CD8-positive, alpha-beta memory T cell (primary cell): ENCODE measurements around the gene RGL4. TPM values are rescaled to one million over a fixed set of nuclear protein-coding genes. Genes with fewer than 3 reads are reported as not detected.

Experiments used
- CTCF ChIA-PET: fragments of 350-600 bp; sonication (Branson Sonifier 250); formaldehyde crosslinking; loops from one replicate; lab custom pipeline; 2021; ENCODE audit warnings: antibody characterized with exemption; lab: Charles Lee
- POLR2A ChIA-PET: fragments of 350-600 bp; sonication (Branson Sonifier 250); formaldehyde crosslinking; loops from one replicate; lab custom pipeline; 2021; ENCODE audit warnings: antibody characterized with exemption; lab: Charles Lee
- DNase-seq, 5 donors: peaks; one replicate each; pipeline versions ENCODE4 v3.0.0 to v3.0.0-alpha.2; 2020 to 2022; ENCODE audit warnings: mixed read lengths in 1 of 5
- H3K27ac ChIP-seq: one replicate; pipeline ENCODE4 v1.7.0; 2013; ENCODE audit warnings: low read depth, mild to moderate bottlenecking, low read length, moderate library complexity
- H3K27me3 ChIP-seq: 2 replicates; pipeline ENCODE4 v1.7.0; 2013; ENCODE audit warnings: low read length, mild to moderate bottlenecking; ENCODE audit not compliant: insufficient read depth, poor library complexity, severe bottlenecking
- H3K36me3 ChIP-seq: 2 replicates; pipeline ENCODE4 v1.7.0; 2013; ENCODE audit warnings: mild to moderate bottlenecking, low read length, moderate library complexity; ENCODE audit not compliant: insufficient read depth
- H3K4me1 ChIP-seq: 2 replicates; pipeline ENCODE4 v1.7.0; 2013; ENCODE audit warnings: mild to moderate bottlenecking, low read length, moderate library complexity; ENCODE audit not compliant: insufficient read depth
- H3K4me3 ChIP-seq: 2 replicates; pipeline ENCODE4 v1.7.0; 2013; ENCODE audit warnings: mild to moderate bottlenecking, low read length
- H3K9me3 ChIP-seq: 2 replicates; pipeline ENCODE4 v1.7.0; 2013; ENCODE audit warnings: mild to moderate bottlenecking, low read length
- H3K27ac Mint-ChIP-seq, 8 donors: one replicate each; pipeline ENCODE4 v1.8.0; 2020 to 2021; ENCODE audit warnings: mixed read lengths in 8 of 8, mild to moderate bottlenecking in 6 of 8, inconsistent platforms in 3 of 8, moderate library complexity in 3 of 8
- H3K27me3 Mint-ChIP-seq, 2 donors: one replicate each; pipeline ENCODE4 v1.8.0; 2020 to 2021; ENCODE audit warnings: mixed read lengths in 2 of 2, mild to moderate bottlenecking in 1 of 2, moderate library complexity in 1 of 2
- H3K36me3 Mint-ChIP-seq, 3 donors: one replicate each; pipeline ENCODE4 v1.8.0; 2020 to 2021; ENCODE audit warnings: mixed read lengths in 3 of 3, inconsistent platforms in 1 of 3, mild to moderate bottlenecking in 1 of 3
- H3K4me1 Mint-ChIP-seq, 3 donors: one replicate each; pipeline ENCODE4 v1.8.0; 2020 to 2021; ENCODE audit warnings: mixed read lengths in 3 of 3, inconsistent platforms in 1 of 3, mild to moderate bottlenecking in 1 of 3
- H3K4me3 Mint-ChIP-seq, 7 donors: one replicate each; pipeline ENCODE4 v1.8.0; 2020 to 2021; ENCODE audit warnings: mixed read lengths in 7 of 7, mild to moderate bottlenecking in 6 of 7, moderate library complexity in 4 of 7, inconsistent platforms in 2 of 7
- H3K9me3 Mint-ChIP-seq, 5 donors: one replicate each; pipeline ENCODE4 v1.8.0; 2020 to 2022; ENCODE audit warnings: mixed read lengths in 5 of 5, mild to moderate bottlenecking in 3 of 5, moderate library complexity in 2 of 5, inconsistent platforms in 1 of 5
- polyA plus RNA-seq: library from polyadenylated mRNA; unstranded; fragments of 300-500 nt; fragmentation: Illumina TruSeq; gene quantifications from one replicate; pipeline ENCODE4 v1.2.3, GENCODE V29; 2021
- total RNA-seq, 2 experiments: library from RNA; stranded (reverse); gene quantifications; one replicate each; pipeline ENCODE4 v1.2.3, GENCODE V29; 2021

The RGL4 gene
- total and polyA plus RNA-seq, 3 experiments from 2014 or later = 3.2 to 58.4 (median 4.8) TPM

GRCh38 chr22:23683545-23683944 is 7.3 kb upstream of the RGL4 start:
- no peaks in the 10 kb centered on the region for H3K36me3 ChIP-seq
- no peak overlapping the region for H3K4me3 ChIP-seq
- Mint-ChIP-seq H3K27me3 (no peaks in the 10 kb centered on the region), H3K9me3 (no peaks in the 10 kb centered on the region), H3K4me1 (peaks cover 0 to 15% (median 0%) of the 10 kb centered on the region in 3 donors), H3K4me3 (no peak overlapping the region), H3K36me3 (peaks cover 10 to 46% (median 13%) of the 10 kb centered on the region in 3 donors), H3K27ac (peak overlapping the region in 1 of 8 donors; percentile 30)
- POLR2A ChIA-PET = no interaction called here
- DNase-seq = no peak
- H3K27ac ChIP-seq = no peak overlapping the region
- no peaks in the 10 kb centered on the region for H3K9me3 ChIP-seq
- no peaks in the 10 kb centered on the region for H3K4me1 ChIP-seq
- no peaks in the 10 kb centered on the region for H3K27me3 ChIP-seq
- CTCF ChIA-PET = no interaction called here

GRCh38 chr22:23684026-23684425 is 6.8 kb upstream of the RGL4 start:
- Mint-ChIP-seq H3K9me3 (no peaks in the 10 kb centered on the region), H3K4me3 (no peak overlapping the region), H3K27me3 (no peaks in the 10 kb centered on the region), H3K4me1 (peaks cover 0 to 15% (median 0%) of the 10 kb centered on the region in 3 donors), H3K36me3 (peaks cover 10 to 45% (median 13%) of the 10 kb centered on the region in 3 donors), H3K27ac (no peak overlapping the region)
- Histone ChIP-seq H3K27me3 (no peaks in the 10 kb centered on the region), H3K36me3 (no peaks in the 10 kb centered on the region), H3K4me1 (no peaks in the 10 kb centered on the region), H3K9me3 (no peaks in the 10 kb centered on the region), H3K27ac (no peak overlapping the region), H3K4me3 (no peak overlapping the region)
- ChIA-PET CTCF (no interaction called here), POLR2A (no interaction called here)
- no peak for DNase-seq

DNA sequence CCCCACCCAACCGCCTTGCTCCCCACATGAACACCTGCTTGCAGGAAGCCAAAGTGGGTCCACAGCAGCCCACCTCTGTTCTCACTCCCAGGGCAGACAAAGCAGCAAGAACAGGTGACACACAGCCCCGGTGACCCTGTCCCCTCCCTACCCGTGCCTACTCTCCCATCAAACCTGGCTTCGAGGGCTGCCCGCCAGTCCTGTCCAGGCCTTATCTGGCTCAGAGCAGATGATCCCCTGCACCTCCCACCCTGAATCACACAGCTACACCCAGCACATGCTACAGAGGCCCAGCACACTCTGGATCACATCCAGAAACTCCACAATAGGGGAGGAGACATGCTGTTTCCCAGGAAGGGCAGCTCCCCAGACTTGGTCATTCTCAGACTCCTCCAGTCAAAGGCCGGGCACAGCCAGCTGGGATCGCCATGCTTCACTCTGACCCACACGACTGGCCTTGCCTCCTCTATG is 6.2 kb upstream of the RGL4 start:
- POLR2A ChIA-PET = no interaction called here
- H3K4me1 ChIP-seq = no peaks in the 10 kb centered on the region
- CTCF ChIA-PET = no interaction called here

DNA sequence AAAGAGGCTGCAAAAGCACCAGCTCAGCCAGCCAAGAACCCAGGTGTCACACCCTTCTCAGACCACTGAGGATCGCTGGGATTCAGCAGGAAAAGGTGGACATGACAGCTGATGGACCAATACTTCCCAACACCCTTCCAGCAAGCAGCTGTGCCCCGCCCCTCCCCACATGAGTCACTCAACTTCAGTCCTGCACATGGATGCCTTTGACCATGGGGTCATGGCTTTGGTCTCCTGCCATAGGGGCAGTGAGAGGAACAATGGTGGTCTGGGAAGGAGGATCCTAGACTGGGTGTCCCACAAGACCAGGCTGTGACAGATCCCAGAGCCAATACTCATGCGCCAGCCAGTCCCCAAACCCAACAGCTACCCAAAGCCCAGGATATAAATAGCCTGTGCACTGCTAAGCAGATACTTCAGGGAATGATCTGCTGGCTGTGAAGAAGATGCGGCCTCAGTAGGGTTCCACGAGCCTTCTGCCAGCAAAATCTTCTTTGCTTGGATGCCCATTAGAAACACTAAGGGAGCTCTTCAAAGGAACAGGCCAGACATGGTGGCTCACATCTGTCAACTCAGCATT is 5.5 kb upstream of the RGL4 start:
- H3K9me3 Mint-ChIP-seq = no peaks in the 10 kb centered on the region
- peaks cover 10 to 41% (median 14%) of the 10 kb centered on the region in 3 donors for H3K36me3 Mint-ChIP-seq
- Histone ChIP-seq H3K27me3 (no peaks in the 10 kb centered on the region), H3K27ac (no peak overlapping the region), H3K4me3 (no peak overlapping the region), H3K36me3 (no peaks in the 10 kb centered on the region), H3K9me3 (no peaks in the 10 kb centered on the region), H3K4me1 (no peaks in the 10 kb centered on the region)
- no peak overlapping the region for H3K27ac Mint-ChIP-seq
- H3K4me3 Mint-ChIP-seq = no peak overlapping the region
- ChIA-PET CTCF (interaction anchor here (1.0 kb wide), 1 partner anchor 11 kb away, joined by 3 read pairs; no protein-coding TSS in a partner anchor), POLR2A (no interaction called here)
- H3K27me3 Mint-ChIP-seq = no peaks in the 10 kb centered on the region
- peaks cover 0 to 12% (median 0%) of the 10 kb centered on the region in 3 donors for H3K4me1 Mint-ChIP-seq
- DNase-seq = no peak

More for the DNA sequence above, 6.2 kb upstream of the RGL4 start:
- Mint-ChIP-seq H3K9me3 (no peaks in the 10 kb centered on the region), H3K4me1 (peaks cover 0 to 15% (median 0%) of the 10 kb centered on the region in 3 donors), H3K36me3 (peaks cover 10 to 43% (median 13%) of the 10 kb centered on the region in 3 donors), H3K27ac (peak overlapping the region in 4 of 8 donors; percentile 17 to 58 (median 39)), H3K27me3 (no peaks in the 10 kb centered on the region), H3K4me3 (no peak overlapping the region)
- Histone ChIP-seq H3K4me3 (no peak overlapping the region), H3K36me3 (no peaks in the 10 kb centered on the region), H3K27me3 (no peaks in the 10 kb centered on the region), H3K27ac (no peak overlapping the region), H3K9me3 (no peaks in the 10 kb centered on the region)
- DNase-seq = no peak

GRCh38 chr22:23686416-23687024 is 4.3 kb upstream of the RGL4 start:
- H3K27me3 ChIP-seq = no peaks in the 10 kb centered on the region
- no peaks in the 10 kb centered on the region for H3K36me3 ChIP-seq
- Mint-ChIP-seq H3K27ac (peak overlapping the region in 2 of 8 donors; percentile 37 to 43), H3K36me3 (peaks cover 10 to 43% (median 15%) of the 10 kb centered on the region in 3 donors), H3K9me3 (no peaks in the 10 kb centered on the region), H3K4me3 (no peak overlapping the region), H3K27me3 (no peaks in the 10 kb centered on the region), H3K4me1 (peaks cover 0 to 10% (median 0%) of the 10 kb centered on the region in 3 donors)
- DNase-seq = no peak
- no peak overlapping the region for H3K4me3 ChIP-seq
- H3K27ac ChIP-seq = no peak overlapping the region
- CTCF ChIA-PET = interaction anchor here (1.3 kb wide), 1 partner anchor 207 kb away, joined by 3 read pairs; the partner anchor contains the start of gene MIF
- H3K9me3 ChIP-seq = no peaks in the 10 kb centered on the region
- POLR2A ChIA-PET = no interaction called here
- no peaks in the 10 kb centered on the region for H3K4me1 ChIP-seq

GRCh38 chr22:23688121-23688520 is 2.7 kb upstream of the RGL4 start:
- Histone ChIP-seq H3K36me3 (no peaks in the 10 kb centered on the region), H3K9me3 (no peaks in the 10 kb centered on the region), H3K27ac (no peak overlapping the region), H3K4me3 (no peak overlapping the region), H3K27me3 (no peaks in the 10 kb centered on the region), H3K4me1 (no peaks in the 10 kb centered on the region)
- POLR2A ChIA-PET = no interaction called here
- CTCF ChIA-PET = interaction anchor here (1.3 kb wide), 1 partner anchor 206 kb away, joined by 3 read pairs; the partner anchor contains the start of gene MIF
- no peak overlapping the region for H3K27ac Mint-ChIP-seq
- no peak for DNase-seq
- H3K27me3 Mint-ChIP-seq = no peaks in the 10 kb centered on the region
- H3K36me3 Mint-ChIP-seq = peaks cover 0 to 35% (median 6%) of the 10 kb centered on the region in 3 donors
- no peaks in the 10 kb centered on the region for H3K9me3 Mint-ChIP-seq
- H3K4me3 Mint-ChIP-seq = no peak overlapping the region
- peaks cover 1 to 4% (median 3%) of the 10 kb centered on the region in 3 donors for H3K4me1 Mint-ChIP-seq

- Mint-ChIP-seq H3K27ac (no peak overlapping the region), H3K4me3 (no peak overlapping the region), H3K27me3 (no peaks in the 10 kb centered on the region), H3K9me3 (no peaks in the 10 kb centered on the region), H3K4me1 (peaks cover 1 to 5% (median 3%) of the 10 kb centered on the region in 3 donors), H3K36me3 (peaks cover 0 to 35% (median 6%) of the 10 kb centered on the region in 3 donors)
- Histone ChIP-seq H3K27ac (no peak overlapping the region), H3K27me3 (no peaks in the 10 kb centered on the region), H3K9me3 (no peaks in the 10 kb centered on the region), H3K4me1 (no peaks in the 10 kb centered on the region), H3K4me3 (no peak overlapping the region), H3K36me3 (peaks cover 3% of the 10 kb centered on the region)
- no peak for DNase-seq
- POLR2A ChIA-PET = no interaction called here
- CTCF ChIA-PET = no interaction called here
These were observed 2.2 kb upstream of the RGL4 start for GRCh38 chr22:23688571-23688970.

DNA sequence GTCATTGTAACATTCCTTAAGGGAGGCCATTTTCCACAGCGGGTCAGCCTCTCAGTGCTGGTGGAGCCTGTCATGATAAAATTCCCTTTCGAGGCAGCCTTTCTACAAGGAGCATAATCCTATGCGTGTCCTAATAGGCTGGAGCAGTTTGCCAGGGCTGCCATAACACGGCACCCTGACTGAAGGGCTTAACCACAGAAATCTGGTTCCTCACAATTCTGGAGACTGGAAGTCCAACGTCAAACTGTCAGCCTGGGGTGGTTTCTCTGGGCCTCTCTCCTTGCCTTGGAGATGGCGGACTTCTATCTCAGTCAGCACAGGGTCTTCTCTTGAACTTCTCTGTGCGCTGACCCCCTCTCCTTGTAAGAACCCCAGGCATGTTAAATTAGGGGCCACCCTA is 1.4 kb upstream of the RGL4 start:
- peaks cover 12% of the 10 kb centered on the region for H3K36me3 ChIP-seq
- H3K36me3 Mint-ChIP-seq = peaks cover 0 to 39% (median 6%) of the 10 kb centered on the region in 3 donors
- no peaks in the 10 kb centered on the region for H3K9me3 Mint-ChIP-seq
- ChIA-PET CTCF (no interaction called here), POLR2A (no interaction called here)
- no peak overlapping the region for H3K27ac Mint-ChIP-seq
- H3K9me3 ChIP-seq = no peaks in the 10 kb centered on the region
- H3K4me1 Mint-ChIP-seq = peaks cover 3 to 10% (median 5%) of the 10 kb centered on the region in 3 donors
- no peaks in the 10 kb centered on the region for H3K27me3 ChIP-seq
- no peaks in the 10 kb centered on the region for H3K27me3 Mint-ChIP-seq
- H3K4me3 ChIP-seq = no peak overlapping the region
- no peak for DNase-seq
- peaks cover under 1% of the 10 kb centered on the region for H3K4me1 ChIP-seq
- H3K27ac ChIP-seq = no peak overlapping the region
- H3K4me3 Mint-ChIP-seq = no peak overlapping the region
